ENCODE results near the gene CSGALNACT2. TPM values are rescaled to one million over a fixed set of nuclear protein-coding genes. Genes with fewer than 3 reads are reported as not detected.

CSGALNACT2 gene
- total RNA-seq, 1 experiment from 2014 or later, result 10.0 TPM

DNA sequence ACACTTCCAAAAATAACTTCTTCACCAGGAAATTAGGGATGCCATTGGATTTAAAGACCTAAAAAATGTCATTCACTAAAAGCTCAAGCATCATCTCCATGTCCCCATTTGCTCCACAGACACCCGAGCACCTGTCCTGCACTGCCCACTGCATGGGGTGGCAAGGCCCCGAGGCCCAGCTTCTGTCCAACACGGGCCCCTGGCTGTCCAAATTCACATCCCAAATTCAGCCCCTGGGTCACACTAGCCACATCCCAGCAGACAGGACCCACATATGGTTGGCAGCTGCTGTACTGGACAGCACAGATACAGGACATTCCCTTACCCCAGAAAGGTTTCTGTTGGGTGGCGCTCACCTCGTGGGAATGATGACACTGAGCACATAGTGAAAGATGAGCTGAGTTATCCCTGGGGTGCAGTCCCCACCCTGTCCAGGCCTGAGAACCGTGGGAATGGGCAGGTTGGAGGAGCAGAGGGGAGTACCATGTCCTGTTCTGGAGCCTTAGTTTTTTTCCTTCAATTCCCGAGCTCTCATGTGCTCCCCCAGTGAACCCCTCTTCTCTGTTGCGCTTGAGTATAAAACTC, 55.3 kb downstream of the CSGALNACT2 start:
- Mint-ChIP-seq H3K36me3 (ENCODE audit: insufficient read depth, unreplicated experiment) (no peaks in the 10 kb centered on the region), H3K4me1 (ENCODE audit: low read depth, unreplicated experiment) (no peaks in the 10 kb centered on the region), H3K4me3 (ENCODE audit: low read depth, unreplicated experiment) (no peak overlapping the region), H3K27ac (ENCODE audit: unreplicated experiment) (no peak overlapping the region), H3K9me3 (ENCODE audit: low read depth, unreplicated experiment) (no peaks in the 10 kb centered on the region), H3K27me3 (ENCODE audit: unreplicated experiment) (no peaks in the 10 kb centered on the region)
- intact Hi-C loops (cut with micrococcal nuclease; ENCODE audit: unreplicated experiment), result no loop called here
- no peak for DNase-seq
- BruUV-seq (replicated peaks), result no TSS peak
- CTCF ChIA-PET, result no interaction called here
- TF ChIP-seq, protein P1, sequence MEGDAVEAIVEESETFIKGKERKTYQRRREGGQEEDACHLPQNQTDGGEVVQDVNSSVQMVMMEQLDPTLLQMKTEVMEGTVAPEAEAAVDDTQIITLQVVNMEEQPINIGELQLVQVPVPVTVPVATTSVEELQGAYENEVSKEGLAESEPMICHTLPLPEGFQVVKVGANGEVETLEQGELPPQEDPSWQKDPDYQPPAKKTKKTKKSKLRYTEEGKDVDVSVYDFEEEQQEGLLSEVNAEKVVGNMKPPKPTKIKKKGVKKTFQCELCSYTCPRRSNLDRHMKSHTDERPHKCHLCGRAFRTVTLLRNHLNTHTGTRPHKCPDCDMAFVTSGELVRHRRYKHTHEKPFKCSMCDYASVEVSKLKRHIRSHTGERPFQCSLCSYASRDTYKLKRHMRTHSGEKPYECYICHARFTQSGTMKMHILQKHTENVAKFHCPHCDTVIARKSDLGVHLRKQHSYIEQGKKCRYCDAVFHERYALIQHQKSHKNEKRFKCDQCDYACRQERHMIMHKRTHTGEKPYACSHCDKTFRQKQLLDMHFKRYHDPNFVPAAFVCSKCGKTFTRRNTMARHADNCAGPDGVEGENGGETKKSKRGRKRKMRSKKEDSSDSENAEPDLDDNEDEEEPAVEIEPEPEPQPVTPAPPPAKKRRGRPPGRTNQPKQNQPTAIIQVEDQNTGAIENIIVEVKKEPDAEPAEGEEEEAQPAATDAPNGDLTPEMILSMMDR (IDR thresholded peaks at IDR 0.05; ENCODE audit: unreplicated experiment), result no peak

DNA sequence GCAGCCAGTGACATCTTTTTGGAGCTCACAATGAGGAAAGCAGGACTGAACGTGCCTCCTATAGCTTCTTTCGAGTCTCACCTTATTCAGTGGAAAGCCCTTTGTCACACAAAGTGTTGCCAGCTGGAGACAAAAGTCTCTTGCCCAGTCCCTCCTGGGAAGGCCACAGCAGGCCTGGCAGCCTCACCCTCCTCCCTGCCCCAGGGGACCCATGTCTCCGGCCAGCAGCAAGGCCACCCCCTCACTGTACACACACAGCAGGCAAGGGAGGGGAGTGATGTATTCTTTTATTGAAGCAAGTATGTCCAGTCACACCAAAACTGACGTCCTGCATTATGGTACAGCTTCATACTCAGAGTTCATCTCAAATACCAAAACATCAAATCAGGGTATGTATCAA, 56.0 kb downstream of the CSGALNACT2 start:
- no peaks in the 10 kb centered on the region for H3K27me3 Mint-ChIP-seq (ENCODE audit: unreplicated experiment)
- CTCF ChIA-PET, result no interaction called here
- TF ChIP-seq, protein P1 (IDR thresholded peaks at IDR 0.05; ENCODE audit: unreplicated experiment), result no peak
- DNase-seq, result no peak
- H3K27ac Mint-ChIP-seq (ENCODE audit: unreplicated experiment), result no peak overlapping the region
- no peaks in the 10 kb centered on the region for H3K9me3 Mint-ChIP-seq (ENCODE audit: low read depth, unreplicated experiment)
- H3K4me3 Mint-ChIP-seq (ENCODE audit: low read depth, unreplicated experiment), result no peak overlapping the region
- BruUV-seq (replicated peaks), result no TSS peak
- no peaks in the 10 kb centered on the region for H3K4me1 Mint-ChIP-seq (ENCODE audit: low read depth, unreplicated experiment)
- intact Hi-C loops (cut with micrococcal nuclease; ENCODE audit: unreplicated experiment), result no loop called here
- no peaks in the 10 kb centered on the region for H3K36me3 Mint-ChIP-seq (ENCODE audit: insufficient read depth, unreplicated experiment)

DNA sequence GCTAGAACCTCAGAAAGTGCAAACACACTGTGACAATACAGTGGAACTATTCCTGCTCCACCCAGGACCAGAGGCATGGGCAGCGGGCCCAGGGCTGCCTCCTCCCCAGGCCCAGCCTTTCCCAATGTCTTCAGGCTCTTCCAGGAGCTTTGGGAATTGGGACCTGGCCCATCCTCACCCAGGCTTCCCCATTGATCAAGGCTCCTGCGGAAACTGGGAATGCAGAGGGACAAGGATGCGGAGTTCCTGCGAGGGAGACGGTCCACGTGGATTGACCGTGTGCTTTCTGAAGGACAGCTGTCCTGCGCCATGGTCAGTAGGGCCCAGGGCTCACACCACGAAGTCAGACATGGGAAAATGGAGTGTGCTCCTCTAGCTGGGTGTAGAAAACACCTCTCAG, 56.6 kb downstream of the CSGALNACT2 start:
- no peaks in the 10 kb centered on the region for H3K27me3 Mint-ChIP-seq (ENCODE audit: unreplicated experiment)
- intact Hi-C loops (cut with micrococcal nuclease; ENCODE audit: unreplicated experiment), result no loop called here
- no peaks in the 10 kb centered on the region for H3K36me3 Mint-ChIP-seq (ENCODE audit: insufficient read depth, unreplicated experiment)
- H3K9me3 Mint-ChIP-seq (ENCODE audit: low read depth, unreplicated experiment), result no peaks in the 10 kb centered on the region
- H3K4me3 Mint-ChIP-seq (ENCODE audit: low read depth, unreplicated experiment), result no peak overlapping the region
- no TSS peak for BruUV-seq (replicated peaks)
- no peaks in the 10 kb centered on the region for H3K4me1 Mint-ChIP-seq (ENCODE audit: low read depth, unreplicated experiment)
- no peak for DNase-seq
- H3K27ac Mint-ChIP-seq (ENCODE audit: unreplicated experiment), result no peak overlapping the region
- CTCF ChIA-PET, result no interaction called here
- TF ChIP-seq, protein P1 (IDR thresholded peaks at IDR 0.05; ENCODE audit: unreplicated experiment), result no peak

DNA sequence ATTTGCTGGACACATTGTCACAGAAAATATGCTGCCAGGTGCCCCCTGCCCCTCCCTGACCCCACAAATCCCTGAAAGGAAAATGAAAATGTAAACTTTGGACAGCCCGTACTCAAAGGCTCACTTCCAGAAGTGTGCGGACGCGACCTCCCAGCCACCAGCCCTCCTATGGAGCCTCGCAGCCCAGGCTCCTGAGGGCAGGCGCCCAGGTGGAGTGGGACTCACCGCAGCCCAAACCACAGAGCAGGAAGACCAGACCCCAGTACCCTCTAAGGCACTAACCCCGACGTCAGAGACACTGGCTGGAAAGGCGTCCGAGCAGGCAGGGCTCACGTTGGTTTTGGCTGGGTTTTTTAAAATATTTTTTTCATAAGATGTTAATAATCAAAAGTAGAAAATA, 57.3 kb downstream of the CSGALNACT2 start:
- H3K27me3 Mint-ChIP-seq (ENCODE audit: unreplicated experiment), result no peaks in the 10 kb centered on the region
- no peaks in the 10 kb centered on the region for H3K4me1 Mint-ChIP-seq (ENCODE audit: low read depth, unreplicated experiment)
- CTCF ChIA-PET, result no interaction called here
- intact Hi-C loops (cut with micrococcal nuclease; ENCODE audit: unreplicated experiment), result no loop called here
- no peaks in the 10 kb centered on the region for H3K9me3 Mint-ChIP-seq (ENCODE audit: low read depth, unreplicated experiment)
- no peaks in the 10 kb centered on the region for H3K36me3 Mint-ChIP-seq (ENCODE audit: insufficient read depth, unreplicated experiment)
- DNase-seq, result no peak
- no peak overlapping the region for H3K4me3 Mint-ChIP-seq (ENCODE audit: low read depth, unreplicated experiment)
- no TSS peak for BruUV-seq (replicated peaks)
- no peak overlapping the region for H3K27ac Mint-ChIP-seq (ENCODE audit: unreplicated experiment)
- TF ChIP-seq, protein P1 (IDR thresholded peaks at IDR 0.05; ENCODE audit: unreplicated experiment), result no peak
